Measurements from ENCODE around the gene SERINC5.
"Not testable (repeated sequence)": the region's sequence is repeated elsewhere in the genome, so short reads cannot be mapped to it uniquely, and the experiment has no call there.

The SERINC5 gene

DNA sequence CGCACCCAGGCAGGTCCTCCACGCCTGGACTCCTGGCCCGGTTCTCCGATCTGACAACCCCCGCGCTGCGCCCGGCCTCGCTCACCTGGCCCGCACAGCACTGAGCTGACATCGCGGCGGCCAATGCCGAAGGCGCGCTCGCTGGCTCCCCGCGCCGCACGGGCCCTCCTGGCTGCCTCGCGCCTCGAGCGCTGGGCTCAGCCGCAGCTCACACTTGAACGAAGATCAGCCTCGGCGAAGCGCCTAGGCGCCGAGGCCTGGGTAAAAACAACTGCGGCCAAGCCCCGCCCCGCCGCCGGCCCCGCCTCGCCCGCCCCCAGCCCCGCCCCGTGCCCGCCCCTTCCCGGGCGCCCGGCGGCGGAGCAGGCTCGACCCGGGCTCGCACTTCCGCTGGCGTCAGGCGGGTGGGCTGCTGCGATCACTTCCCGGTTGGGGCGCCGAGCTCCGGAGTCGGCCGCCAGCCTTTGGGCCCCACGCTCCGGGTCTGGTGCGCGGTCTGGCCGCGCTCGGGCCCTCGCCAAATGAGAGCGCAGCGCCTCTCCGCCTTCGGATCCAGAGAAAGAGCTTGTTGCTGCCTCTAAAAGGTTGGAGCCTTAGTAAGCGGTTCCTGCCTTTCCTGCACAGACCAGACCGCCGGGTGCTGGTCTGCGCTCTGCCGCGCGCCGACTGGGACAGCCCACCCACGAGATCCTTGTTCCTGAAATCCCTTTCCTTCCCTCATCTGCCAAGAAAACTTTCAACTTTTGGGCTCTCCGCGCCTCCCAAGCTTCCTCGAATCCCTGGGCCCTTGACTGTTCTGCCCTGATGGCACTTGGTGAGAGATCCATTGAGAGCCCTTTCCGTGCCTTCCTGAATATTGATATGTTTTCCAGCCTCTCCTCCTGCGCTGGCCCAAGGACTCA lies at the start of gene SERINC5:
Gene SERINC5, minus strand, starts transcription at position 238 of the 902 bp plus-strand sequence. Its CDS starts 126 bp downstream, at position 112.
- H3K4me3 ChIP-seq (ENCODE audit: control insufficient read depth, low read depth, low read length): peak within 1 kb of the TSS; percentile 67
- DNase-seq (ENCODE audit: low read depth): no peak
- TF ChIP-seq CTCF (IDR thresholded peaks at IDR 0.05; ENCODE audit: control insufficient read depth, insufficient read depth, low read depth, low read length, missing control alignments): no peak

GRCh38 chr5:80302636-80303035 lies 46.8 kb upstream of the SERINC5 start:
- no peak overlapping the region for H3K4me3 ChIP-seq (ENCODE audit: control insufficient read depth, low read depth, low read length)
- no peak for TF ChIP-seq CTCF (IDR thresholded peaks at IDR 0.05; ENCODE audit: control insufficient read depth, insufficient read depth, low read depth, low read length, missing control alignments)
- DNase-seq (ENCODE audit: low read depth): no peak

GRCh38 chr5:80301342-80301741 lies 45.5 kb upstream of the SERINC5 start:
- not testable (repeated sequence) for H3K4me3 ChIP-seq (ENCODE audit: control insufficient read depth, low read depth, low read length); DNase-seq (ENCODE audit: low read depth)

DNA sequence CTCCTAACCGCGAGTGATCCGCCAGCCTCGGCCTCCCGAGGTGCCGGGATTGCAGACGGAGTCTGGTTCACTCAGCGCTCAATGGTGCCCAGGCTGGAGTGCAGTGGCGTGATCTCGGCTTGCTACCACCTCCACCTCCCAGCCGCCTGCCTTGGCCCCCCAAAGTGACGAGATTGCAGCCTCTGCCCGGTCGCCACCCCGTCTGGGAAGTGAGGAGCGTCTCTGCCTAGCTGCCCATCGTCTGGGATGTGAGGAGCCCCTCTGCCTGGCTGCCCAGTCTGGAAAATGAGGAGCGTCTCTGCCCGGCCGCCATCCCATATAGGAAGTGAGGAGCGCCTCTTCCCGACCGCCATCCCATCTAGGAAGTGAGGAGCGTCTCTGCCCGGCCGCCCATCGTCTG lies 44.9 kb upstream of the SERINC5 start:
- DNase-seq (ENCODE audit: low read depth); H3K4me3 ChIP-seq (ENCODE audit: control insufficient read depth, low read depth, low read length): not testable (repeated sequence)

GRCh38 chr5:80300125-80300524 lies 44.3 kb upstream of the SERINC5 start:
- no peak for TF ChIP-seq CTCF (IDR thresholded peaks at IDR 0.05; ENCODE audit: control insufficient read depth, insufficient read depth, low read depth, low read length, missing control alignments)
- H3K4me3 ChIP-seq (ENCODE audit: control insufficient read depth, low read depth, low read length): no peak overlapping the region
- no peak for DNase-seq (ENCODE audit: low read depth)

DNA sequence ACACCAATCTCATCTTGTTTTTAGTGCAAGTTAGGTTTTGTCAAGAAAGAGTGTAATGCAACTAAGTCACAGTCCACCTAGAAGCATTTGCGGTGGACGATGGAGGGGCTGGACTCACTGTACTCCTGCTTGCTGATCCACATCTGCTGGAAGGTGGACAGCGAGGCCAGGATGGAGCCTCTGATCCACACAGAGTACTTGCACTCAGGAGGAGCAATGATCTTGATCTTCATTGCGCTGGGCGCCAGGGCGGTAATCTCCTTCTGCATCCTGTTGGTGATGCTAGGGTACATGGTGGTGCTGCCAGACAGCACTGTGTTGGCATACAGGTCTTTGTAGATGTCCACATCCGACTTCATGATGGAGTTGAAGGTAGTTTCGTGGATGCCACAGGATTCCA lies 43.8 kb upstream of the SERINC5 start:
- TF ChIP-seq CTCF (IDR thresholded peaks at IDR 0.05; ENCODE audit: control insufficient read depth, insufficient read depth, low read depth, low read length, missing control alignments): no peak
- no peak overlapping the region for H3K4me3 ChIP-seq (ENCODE audit: control insufficient read depth, low read depth, low read length)
- DNase-seq (ENCODE audit: low read depth): no peak

DNA sequence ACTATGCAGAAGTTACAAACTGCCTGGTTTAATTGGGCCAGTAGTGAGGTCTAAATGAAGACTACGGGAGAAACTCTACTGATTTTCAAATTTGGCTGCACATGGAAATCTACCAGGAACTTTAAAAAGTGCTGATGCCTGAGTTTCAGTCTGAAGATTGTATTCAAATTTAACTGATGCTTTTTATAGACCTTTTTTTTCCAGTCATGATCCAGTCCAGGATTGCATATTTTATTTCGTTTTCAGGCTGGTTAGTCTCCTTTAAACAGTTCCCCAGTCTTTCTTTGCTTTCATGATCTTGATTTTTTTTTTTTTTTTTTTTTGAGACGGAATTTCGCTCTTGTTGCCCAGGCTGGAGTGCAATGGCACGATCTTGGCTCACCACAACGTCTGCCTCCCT lies 40.3 kb upstream of the SERINC5 start:
- no peak for TF ChIP-seq CTCF (IDR thresholded peaks at IDR 0.05; ENCODE audit: control insufficient read depth, insufficient read depth, low read depth, low read length, missing control alignments)

More for the DNA sequence above, 40.3 kb upstream of the SERINC5 start:
- DNase-seq (ENCODE audit: low read depth): no peak
- H3K4me3 ChIP-seq (ENCODE audit: control insufficient read depth, low read depth, low read length): no peak overlapping the region
